HepG2 (cell line): ENCODE results near the gene HOXC10. TPM values are rescaled to one million over a fixed set of nuclear protein-coding genes. Genes with fewer than 3 reads are reported as not detected.

ENCODE experiments used
- CHCHD3 ChIP-seq: sonication (generic); formaldehyde crosslinking; IDR thresholded peaks from 2 replicates; pipeline ENCODE4 v1.8.0; 2022; ENCODE audit warnings: mild to moderate bottlenecking, missing genetic modification reagents, moderate library complexity
- GABPA ChIP-seq, 2 experiments: IDR thresholded peaks; 2 replicates each; pipeline ENCODE4 v1.6.1; 2011 to 2016; ENCODE audit warnings: low read depth in 2 of 2, low read length in 1 of 2, missing biosample characterization in 1 of 2, missing genetic modification characterization in 1 of 2
- HNF4G ChIP-seq, 2 experiments: sonication (generic) in 1 of 2; formaldehyde crosslinking in 1 of 2; IDR thresholded peaks; 2 replicates each; pipeline versions ENCODE4 v1.4.0 to v1.6.1; 2011 to 2020; ENCODE audit warnings: borderline replicate concordance in 2 of 2, low read depth in 2 of 2, mild to moderate bottlenecking in 2 of 2, low read length in 1 of 2, missing genetic modification reagents in 1 of 2, moderate library complexity in 1 of 2
- SMARCE1 ChIP-seq: fragments of 450-650 bp; IDR thresholded peaks from 2 replicates; pipeline ENCODE4 v1.6.1; 2017; ENCODE audit warnings: borderline replicate concordance
- ZBTB42 ChIP-seq: sonication (generic); formaldehyde crosslinking; IDR thresholded peaks from 2 replicates; pipeline ENCODE4 v1.5.0; 2020; ENCODE audit warnings: mild to moderate bottlenecking, missing genetic modification reagents
- ZBTB7B ChIP-seq: sonication (generic); formaldehyde crosslinking; IDR thresholded peaks from 2 replicates; pipeline ENCODE4 v1.4.0; 2020; ENCODE audit warnings: missing genetic modification reagents
- ZFY ChIP-seq: sonication (generic); formaldehyde crosslinking; IDR thresholded peaks from 2 replicates; pipeline ENCODE4 v1.4.0; 2020; ENCODE audit warnings: missing genetic modification reagents
- ZNF136 ChIP-seq: sonication (generic); formaldehyde crosslinking; IDR thresholded peaks from 2 replicates; pipeline ENCODE4 v1.8.1; 2022; ENCODE audit warnings: low read depth, mild to moderate bottlenecking, moderate library complexity, missing genetic modification reagents
- ZNF180 ChIP-seq: sonication (generic); formaldehyde crosslinking; IDR thresholded peaks from 2 replicates; pipeline ENCODE4 v1.4.0; 2020; ENCODE audit warnings: low read depth, missing genetic modification reagents, borderline replicate concordance
- ZNF207 ChIP-seq: fragments of 450-650 bp; IDR thresholded peaks from 2 replicates; pipeline ENCODE4 v1.6.1; 2016; ENCODE audit warnings: antibody characterized with exemption, borderline replicate concordance
- ZNF441 ChIP-seq: sonication (generic); formaldehyde crosslinking; IDR thresholded peaks from 2 replicates; pipeline ENCODE4 v1.7.0; 2021; ENCODE audit warnings: missing genetic modification reagents, borderline replicate concordance
- ZNF557 ChIP-seq: sonication (generic); formaldehyde crosslinking; IDR thresholded peaks from 2 replicates; pipeline ENCODE4 v1.4.0; 2020; ENCODE audit warnings: missing genetic modification reagents
- ZNF891 ChIP-seq: sonication (generic); formaldehyde crosslinking; IDR thresholded peaks from 2 replicates; pipeline ENCODE4 v1.5.0; 2020; ENCODE audit warnings: mild to moderate bottlenecking, missing genetic modification reagents
- polyA plus RNA-seq, 8 experiments: library from polyadenylated mRNA; depleted of rRNA in 3 of 8; stranded (reverse) in 7 of 8; unstranded in 1 of 8; fragments of >200 nt; fragmentation: Illumina TruSeq in 4 of 8; extraction: Trizol in 4 of 8; gene quantifications; 2 replicates each; pipeline versions ENCODE4 v1.2.1 to v1.2.3, GENCODE V29; 2011 to 2016; ENCODE audit warnings: low read depth in 4 of 8, missing spikeins in 1 of 8, mixed read lengths in 1 of 8; ENCODE audit not compliant: insufficient read depth in 1 of 8
- total RNA-seq, 5 experiments: library from RNA; depleted of rRNA; stranded (reverse); fragments of >200 nt; fragmentation: Illumina TruSeq; extraction: Trizol; gene quantifications; 2 replicates each; pipeline ENCODE4 v1.2.3, GENCODE V29; 2016; ENCODE audit warnings: low read depth in 1 of 5
- TF ChIP-seq, protein P1 (sequence below): sonication (generic); formaldehyde crosslinking; IDR thresholded peaks from 2 replicates; pipeline ENCODE4 v1.5.0; 2020; ENCODE audit warnings: mild to moderate bottlenecking, missing genetic modification reagents, borderline replicate concordance
- TF ChIP-seq, protein P2 (sequence below): sonication (generic); formaldehyde crosslinking; IDR thresholded peaks from 2 replicates; pipeline ENCODE4 v1.8.1; 2023; ENCODE audit warnings: mild to moderate bottlenecking, missing genetic modification reagents
- TF ChIP-seq, protein P3 (sequence below): sonication (generic); formaldehyde crosslinking; IDR thresholded peaks from 2 replicates; pipeline ENCODE4 v1.4.0; 2020; ENCODE audit warnings: mild to moderate bottlenecking, missing genetic modification reagents
- TF ChIP-seq, protein P4 (sequence below): conservative IDR thresholded peaks from 2 replicates; pipeline ENCODE4 v1.6.1; 2018; ENCODE audit warnings: missing genetic modification reagents

Gene HOXC10
- total and polyA plus RNA-seq, 2 of the 13 experiments (the other 11 are each of a cell fraction or from before 2014, with no cell fraction given) = not detected

DNA sequence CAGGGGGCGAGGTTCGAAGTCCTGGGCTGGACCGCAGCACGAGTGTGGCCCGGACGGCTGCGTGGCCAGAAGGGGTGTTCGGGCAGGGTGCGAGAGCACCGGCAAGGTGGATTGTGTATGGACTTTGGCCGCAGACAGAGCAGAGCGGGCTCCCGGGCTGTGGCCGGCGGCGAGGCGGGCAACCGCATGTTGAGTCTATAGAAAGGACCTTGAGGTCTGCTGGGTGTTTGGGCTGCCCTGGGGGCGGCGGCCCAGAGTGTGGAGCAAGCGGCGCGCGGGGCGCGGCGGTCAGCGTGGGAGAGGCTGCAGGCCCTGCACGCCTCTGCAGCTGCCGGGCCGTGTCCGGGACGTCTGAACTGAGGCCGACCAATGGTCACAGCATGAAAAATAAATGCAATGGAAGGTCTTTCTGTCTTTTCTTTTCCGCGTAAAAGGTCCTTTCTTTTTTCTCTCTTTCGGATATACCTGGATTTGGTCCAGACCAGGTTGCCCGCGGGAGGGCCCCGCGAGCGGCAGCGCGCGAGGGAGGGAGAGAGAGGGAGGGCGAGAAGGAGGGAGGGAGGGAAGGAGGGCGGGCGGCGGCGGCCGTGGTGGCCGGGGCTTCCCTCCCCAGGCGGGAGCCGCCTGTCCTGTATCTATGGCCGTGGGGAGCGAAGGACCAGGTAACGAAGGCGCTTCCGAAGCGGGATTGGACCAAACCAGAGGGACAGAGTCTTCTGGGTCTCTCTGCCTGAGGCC, 9.5 kb downstream of the HOXC10 start (continued):
- TF ChIP-seq, protein P1, sequence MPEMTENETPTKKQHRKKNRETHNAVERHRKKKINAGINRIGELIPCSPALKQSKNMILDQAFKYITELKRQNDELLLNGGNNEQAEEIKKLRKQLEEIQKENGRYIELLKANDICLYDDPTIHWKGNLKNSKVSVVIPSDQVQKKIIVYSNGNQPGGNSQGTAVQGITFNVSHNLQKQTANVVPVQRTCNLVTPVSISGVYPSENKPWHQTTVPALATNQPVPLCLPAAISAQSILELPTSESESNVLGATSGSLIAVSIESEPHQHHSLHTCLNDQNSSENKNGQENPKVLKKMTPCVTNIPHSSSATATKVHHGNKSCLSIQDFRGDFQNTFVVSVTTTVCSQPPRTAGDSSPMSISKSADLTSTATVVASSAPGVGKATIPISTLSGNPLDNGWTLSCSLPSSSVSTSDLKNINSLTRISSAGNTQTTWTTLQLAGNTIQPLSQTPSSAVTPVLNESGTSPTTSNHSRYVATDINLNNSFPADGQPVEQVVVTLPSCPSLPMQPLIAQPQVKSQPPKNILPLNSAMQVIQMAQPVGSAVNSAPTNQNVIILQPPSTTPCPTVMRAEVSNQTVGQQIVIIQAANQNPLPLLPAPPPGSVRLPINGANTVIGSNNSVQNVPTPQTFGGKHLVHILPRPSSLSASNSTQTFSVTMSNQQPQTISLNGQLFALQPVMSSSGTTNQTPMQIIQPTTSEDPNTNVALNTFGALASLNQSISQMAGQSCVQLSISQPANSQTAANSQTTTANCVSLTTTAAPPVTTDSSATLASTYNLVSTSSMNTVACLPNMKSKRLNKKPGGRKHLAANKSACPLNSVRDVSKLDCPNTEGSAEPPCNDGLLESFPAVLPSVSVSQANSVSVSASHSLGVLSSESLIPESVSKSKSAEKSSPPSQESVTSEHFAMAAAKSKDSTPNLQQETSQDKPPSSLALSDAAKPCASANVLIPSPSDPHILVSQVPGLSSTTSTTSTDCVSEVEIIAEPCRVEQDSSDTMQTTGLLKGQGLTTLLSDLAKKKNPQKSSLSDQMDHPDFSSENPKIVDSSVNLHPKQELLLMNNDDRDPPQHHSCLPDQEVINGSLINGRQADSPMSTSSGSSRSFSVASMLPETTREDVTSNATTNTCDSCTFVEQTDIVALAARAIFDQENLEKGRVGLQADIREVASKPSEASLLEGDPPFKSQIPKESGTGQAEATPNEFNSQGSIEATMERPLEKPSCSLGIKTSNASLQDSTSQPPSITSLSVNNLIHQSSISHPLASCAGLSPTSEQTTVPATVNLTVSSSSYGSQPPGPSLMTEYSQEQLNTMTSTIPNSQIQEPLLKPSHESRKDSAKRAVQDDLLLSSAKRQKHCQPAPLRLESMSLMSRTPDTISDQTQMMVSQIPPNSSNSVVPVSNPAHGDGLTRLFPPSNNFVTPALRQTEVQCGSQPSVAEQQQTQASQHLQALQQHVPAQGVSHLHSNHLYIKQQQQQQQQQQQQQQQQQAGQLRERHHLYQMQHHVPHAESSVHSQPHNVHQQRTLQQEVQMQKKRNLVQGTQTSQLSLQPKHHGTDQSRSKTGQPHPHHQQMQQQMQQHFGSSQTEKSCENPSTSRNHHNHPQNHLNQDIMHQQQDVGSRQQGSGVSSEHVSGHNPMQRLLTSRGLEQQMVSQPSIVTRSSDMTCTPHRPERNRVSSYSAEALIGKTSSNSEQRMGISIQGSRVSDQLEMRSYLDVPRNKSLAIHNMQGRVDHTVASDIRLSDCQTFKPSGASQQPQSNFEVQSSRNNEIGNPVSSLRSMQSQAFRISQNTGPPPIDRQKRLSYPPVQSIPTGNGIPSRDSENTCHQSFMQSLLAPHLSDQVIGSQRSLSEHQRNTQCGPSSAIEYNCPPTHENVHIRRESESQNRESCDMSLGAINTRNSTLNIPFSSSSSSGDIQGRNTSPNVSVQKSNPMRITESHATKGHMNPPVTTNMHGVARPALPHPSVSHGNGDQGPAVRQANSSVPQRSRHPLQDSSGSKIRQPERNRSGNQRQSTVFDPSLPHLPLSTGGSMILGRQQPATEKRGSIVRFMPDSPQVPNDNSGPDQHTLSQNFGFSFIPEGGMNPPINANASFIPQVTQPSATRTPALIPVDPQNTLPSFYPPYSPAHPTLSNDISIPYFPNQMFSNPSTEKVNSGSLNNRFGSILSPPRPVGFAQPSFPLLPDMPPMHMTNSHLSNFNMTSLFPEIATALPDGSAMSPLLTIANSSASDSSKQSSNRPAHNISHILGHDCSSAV = no peak
- TF ChIP-seq SMARCE1 = no peak
- TF ChIP-seq ZBTB42 (CRISPR knock-in tag) = no peak
- no peak for TF ChIP-seq ZNF207
- TF ChIP-seq, protein P2, sequence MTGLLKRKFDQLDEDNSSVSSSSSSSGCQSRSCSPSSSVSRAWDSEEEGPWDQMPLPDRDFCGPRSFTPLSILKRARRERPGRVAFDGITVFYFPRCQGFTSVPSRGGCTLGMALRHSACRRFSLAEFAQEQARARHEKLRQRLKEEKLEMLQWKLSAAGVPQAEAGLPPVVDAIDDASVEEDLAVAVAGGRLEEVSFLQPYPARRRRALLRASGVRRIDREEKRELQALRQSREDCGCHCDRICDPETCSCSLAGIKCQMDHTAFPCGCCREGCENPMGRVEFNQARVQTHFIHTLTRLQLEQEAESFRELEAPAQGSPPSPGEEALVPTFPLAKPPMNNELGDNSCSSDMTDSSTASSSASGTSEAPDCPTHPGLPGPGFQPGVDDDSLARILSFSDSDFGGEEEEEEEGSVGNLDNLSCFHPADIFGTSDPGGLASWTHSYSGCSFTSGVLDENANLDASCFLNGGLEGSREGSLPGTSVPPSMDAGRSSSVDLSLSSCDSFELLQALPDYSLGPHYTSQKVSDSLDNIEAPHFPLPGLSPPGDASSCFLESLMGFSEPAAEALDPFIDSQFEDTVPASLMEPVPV (CRISPR knock-in tag) = no peak
- TF ChIP-seq, protein P3, sequence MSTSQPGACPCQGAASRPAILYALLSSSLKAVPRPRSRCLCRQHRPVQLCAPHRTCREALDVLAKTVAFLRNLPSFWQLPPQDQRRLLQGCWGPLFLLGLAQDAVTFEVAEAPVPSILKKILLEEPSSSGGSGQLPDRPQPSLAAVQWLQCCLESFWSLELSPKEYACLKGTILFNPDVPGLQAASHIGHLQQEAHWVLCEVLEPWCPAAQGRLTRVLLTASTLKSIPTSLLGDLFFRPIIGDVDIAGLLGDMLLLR = no peak
- TF ChIP-seq GABPA (IDR thresholded peaks at IDR 0.05; ENCODE audit: low read depth, low read length) = no peak
- no peak for TF ChIP-seq GABPA (CRISPR knock-in tag; IDR thresholded peaks at IDR 0.05; ENCODE audit: low read depth)
- TF ChIP-seq, protein P4, sequence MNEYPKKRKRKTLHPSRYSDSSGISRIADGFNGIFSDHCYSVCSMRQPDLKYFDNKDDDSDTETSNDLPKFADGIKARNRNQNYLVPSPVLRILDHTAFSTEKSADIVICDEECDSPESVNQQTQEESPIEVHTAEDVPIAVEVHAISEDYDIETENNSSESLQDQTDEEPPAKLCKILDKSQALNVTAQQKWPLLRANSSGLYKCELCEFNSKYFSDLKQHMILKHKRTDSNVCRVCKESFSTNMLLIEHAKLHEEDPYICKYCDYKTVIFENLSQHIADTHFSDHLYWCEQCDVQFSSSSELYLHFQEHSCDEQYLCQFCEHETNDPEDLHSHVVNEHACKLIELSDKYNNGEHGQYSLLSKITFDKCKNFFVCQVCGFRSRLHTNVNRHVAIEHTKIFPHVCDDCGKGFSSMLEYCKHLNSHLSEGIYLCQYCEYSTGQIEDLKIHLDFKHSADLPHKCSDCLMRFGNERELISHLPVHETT = no peak
- no peak for TF ChIP-seq ZNF136 (CRISPR knock-in tag)
- peak; percentile 64; the same call in 1 of the 2 replicates for TF ChIP-seq ZNF441 (CRISPR knock-in tag)
- TF ChIP-seq ZFY (CRISPR knock-in tag) = peak; percentile 49
- TF ChIP-seq CHCHD3 (CRISPR knock-in tag) = no peak
- peak; percentile 70; the same call in 1 of the 2 replicates for TF ChIP-seq HNF4G (IDR thresholded peaks at IDR 0.05; ENCODE audit: borderline replicate concordance, low read depth, low read length)
- peak; percentile 68; the same call in 1 of the 2 replicates for TF ChIP-seq HNF4G (CRISPR knock-in tag; IDR thresholded peaks at IDR 0.05; ENCODE audit: borderline replicate concordance, low read depth)
- no peak for TF ChIP-seq ZNF557 (CRISPR knock-in tag)
- no peak for TF ChIP-seq ZNF180
- TF ChIP-seq ZNF891 (CRISPR knock-in tag) = no peak
- TF ChIP-seq ZBTB7B (CRISPR knock-in tag) = 0 out of 2 replicates have a peak, but pooled peaks have one; percentile 33
